HCT116 (cell line): ENCODE results near the gene TBL2. TPM values are rescaled to one million over a fixed set of nuclear protein-coding genes. Genes with fewer than 3 reads are reported as not detected.
A peak's percentile ranks its signal among the peaks of the same experiment; 100 is the strongest.

Experiments used
- ATAC-seq: fragments of 200-7000 bp; cut with Tn5 transposase; 2 replicates; pipeline ENCODE4 v1.9.1; 2020; ENCODE audit warnings: mild to moderate bottlenecking, moderate library complexity
- BruUV-seq: library from RNA; stranded (reverse); fragments of 400-500 nt; replicated peaks from 2 replicates; lab custom pipeline; 2021; lab: Mats Ljungman, UMichigan
- CTCF ChIA-PET: fragments of 300-600 bp; sonication (Branson Sonifier 250); formaldehyde crosslinking; loops from one replicate; lab custom pipeline; 2021; ENCODE audit warnings: antibody characterized with exemption; lab: Charles Lee
- POLR2A ChIA-PET: fragments of 300-600, 350-600 bp; sonication (Branson Sonifier 250); formaldehyde crosslinking; loops from one replicate; lab custom pipeline; 2021; ENCODE audit warnings: antibody characterized with exemption; lab: Charles Lee
- RAD21 ChIA-PET, 2 experiments: fragments of 300-600 bp; sonication (Branson Sonifier 250); formaldehyde crosslinking; loops; one replicate each; lab custom pipeline; 2023; ENCODE audit warnings: low total read pairs in 2 of 2; ENCODE audit not compliant: uncharacterized antibody in 2 of 2, unreplicated experiment in 2 of 2, low non-redundant PET in 1 of 2; lab: Charles Lee
- DNase-seq: peaks from one replicate; pipeline ENCODE4 v3.0.0-alpha.2; 2010; ENCODE audit warnings: low read depth, low spot score
- H2AFZ ChIP-seq: fragments of 200-600 bp; shearing (Covaris generic), sonication (generic); 2 replicates; pipeline ENCODE4 v1.6.1; 2017; ENCODE audit warnings: low read depth, mixed run types, mixed read lengths, antibody characterized with exemption, low read length; ENCODE audit not compliant: poor library complexity, severe bottlenecking
- H3K27ac ChIP-seq: 2 replicates; pipeline ENCODE4 v1.5.1; 2012; ENCODE audit warnings: low read depth, low read length
- H3K27me3 ChIP-seq: fragments of 200-600 bp; sonication (generic); 2 replicates; pipeline ENCODE4 v1.6.1; 2016; ENCODE audit warnings: mixed run types, low read length, mixed read lengths; ENCODE audit not compliant: insufficient read depth
- H3K36me3 ChIP-seq, 2 experiments: fragments of 200-500 bp in 1 of 2; fragments of 200-600 bp in 1 of 2; sonication (Bioruptor generic) in 1 of 2; sonication (generic) in 1 of 2; 2 replicates each; pipeline versions ENCODE4 v1.5.1 to v1.6.1; 2014 to 2016; ENCODE audit warnings: low read length in 2 of 2, inconsistent platforms in 1 of 2, mixed read lengths in 1 of 2, mixed run types in 1 of 2; ENCODE audit not compliant: insufficient read depth in 2 of 2, control insufficient read depth in 1 of 2
- H3K4me1 ChIP-seq, 2 experiments: fragments of 200-600 bp in 1 of 2; sonication (generic) in 1 of 2; 2 replicates each; pipeline versions ENCODE4 v1.5.1 to v1.6.1; 2012 to 2017; ENCODE audit warnings: low read length in 2 of 2, inconsistent platforms in 1 of 2, mild to moderate bottlenecking in 1 of 2, mixed read lengths in 1 of 2, mixed run types in 1 of 2, moderate library complexity in 1 of 2; ENCODE audit not compliant: insufficient read depth in 2 of 2, control insufficient read depth in 1 of 2
- H3K4me2 ChIP-seq: fragments of 200-600 bp; sonication (generic); 2 replicates; pipeline ENCODE4 v1.6.1; 2017; ENCODE audit warnings: mixed run types, low read length, mixed read lengths
- H3K4me3 ChIP-seq, 2 experiments: fragments of 200-600 bp in 1 of 2; sonication (generic) in 1 of 2; replicated peaks in 1 of 2; 2 replicates each; pipeline ENCODE4 v1.5.1; 2011 to 2016; ENCODE audit warnings: low read length in 2 of 2, control low read depth in 1 of 2, low read depth in 1 of 2, mild to moderate bottlenecking in 1 of 2, mixed read lengths in 1 of 2, mixed run types in 1 of 2
- H3K79me2 ChIP-seq: fragments of 200-600 bp; sonication (generic); 2 replicates; pipeline ENCODE4 v1.6.1; 2017; ENCODE audit warnings: mild to moderate bottlenecking, mixed run types, low read length, moderate library complexity, mixed read lengths; ENCODE audit not compliant: insufficient read depth
- H3K9ac ChIP-seq: fragments of 200-600 bp; sonication (generic); 2 replicates; pipeline ENCODE4 v1.6.1; 2016; ENCODE audit warnings: low read length, mixed read lengths
- H3K9me2 ChIP-seq: fragments of 200-600 bp; sonication (generic), shearing (Covaris generic); 2 replicates; pipeline ENCODE4 v1.6.1; 2017; ENCODE audit warnings: mixed run types, mild to moderate bottlenecking, moderate library complexity; ENCODE audit not compliant: insufficient read depth
- H3K9me3 ChIP-seq, 2 experiments: fragments of 200-500 bp in 1 of 2; fragments of 200-600 bp in 1 of 2; sonication (Bioruptor generic) in 1 of 2; sonication (generic) in 1 of 2; 2 replicates each; pipeline ENCODE4 v1.6.1; 2014 to 2017; ENCODE audit warnings: low read length in 2 of 2, mixed read lengths in 2 of 2, inconsistent platforms in 1 of 2, low read depth in 1 of 2, mild to moderate bottlenecking in 1 of 2, mixed run types in 1 of 2, moderate library complexity in 1 of 2; ENCODE audit not compliant: control insufficient read depth in 1 of 2, insufficient read depth in 1 of 2
- H4K20me1 ChIP-seq: fragments of 200-600 bp; sonication (generic), shearing (Covaris generic); 2 replicates; pipeline ENCODE4 v1.6.1; 2017; ENCODE audit warnings: mixed run types, mild to moderate bottlenecking, moderate library complexity; ENCODE audit not compliant: insufficient read depth
- CEBPB ChIP-seq: IDR thresholded peaks from 2 replicates; pipeline ENCODE4 v1.6.1; 2012; ENCODE audit warnings: low read depth
- CTCF ChIP-seq, 3 experiments: fragments of 200-600 bp in 1 of 3; sonication (generic) in 1 of 3; IDR thresholded peaks in 2 of 3; conservative IDR thresholded peaks in 1 of 3; 2 replicates each; pipeline ENCODE4 v1.5.1; 2012 to 2017; ENCODE audit warnings: low read depth in 2 of 3, low read length in 2 of 3, antibody characterized with exemption in 1 of 3, borderline replicate concordance in 1 of 3, control low read depth in 1 of 3, mild to moderate bottlenecking in 1 of 3, mixed read lengths in 1 of 3, mixed run types in 1 of 3, moderate library complexity in 1 of 3; ENCODE audit not compliant: insufficient read depth in 1 of 3
- EZH2phosphoT487 ChIP-seq: fragments of 200-600 bp; IDR thresholded peaks from 2 replicates; pipeline ENCODE4 v1.6.1; 2018; ENCODE audit warnings: antibody characterized with exemption, borderline replicate concordance
- FOSL1 ChIP-seq: IDR thresholded peaks from 2 replicates; pipeline ENCODE4 v1.6.1; 2012; ENCODE audit warnings: low read depth
- MAX ChIP-seq: IDR thresholded peaks from 2 replicates; pipeline ENCODE4 v1.6.1; 2012
- POLR2AphosphoS5 ChIP-seq: IDR thresholded peaks from 2 replicates; pipeline ENCODE4 v1.6.1; 2011; ENCODE audit warnings: mild to moderate bottlenecking, low read depth, low read length, moderate library complexity
- RAD21 ChIP-seq: IDR thresholded peaks from 2 replicates; pipeline ENCODE4 v1.6.1; 2012; ENCODE audit warnings: low read depth, mild to moderate bottlenecking
- REST ChIP-seq: IDR thresholded peaks from 2 replicates; pipeline ENCODE4 v1.6.1; 2012; ENCODE audit warnings: low read depth
- SIN3A ChIP-seq: IDR thresholded peaks from 2 replicates; pipeline ENCODE4 v1.6.1; 2012; ENCODE audit warnings: low read depth
- TCF7L2 ChIP-seq: IDR thresholded peaks from 2 replicates; pipeline ENCODE4 v1.7.0; 2011; ENCODE audit warnings: borderline replicate concordance, inconsistent platforms; ENCODE audit not compliant: insufficient read depth, insufficient read length; ENCODE audit errors: extremely low read depth
- YY1 ChIP-seq: IDR thresholded peaks from 2 replicates; pipeline ENCODE4 v1.6.1; 2011; ENCODE audit warnings: low read length, low read depth, moderate library complexity, mild to moderate bottlenecking; ENCODE audit not compliant: insufficient replicate concordance; ENCODE audit errors: extremely low read depth
- intact Hi-C: fragments of 100-400 bp; cut with micrococcal nuclease; formaldehyde crosslinking; loops from 2 replicates; pipeline ENCODE4 v1.10.0; 2022
- total RNA-seq: library from RNA; stranded (reverse); gene quantifications from one replicate; pipeline ENCODE4 v1.2.1, GENCODE V29; 2021; ENCODE audit not compliant: unreplicated experiment

TBL2 gene
- total RNA-seq, 1 experiment from 2014 or later: 55.0 TPM

- Histone ChIP-seq H3K36me3 (no peaks in the 10 kb centered on the region), H3K27ac (no peak overlapping the region; the same call in 1 of the 2 replicates), H4K20me1 (no peaks in the 10 kb centered on the region), H3K27me3 (no peaks in the 10 kb centered on the region), H3K9ac (peak overlapping the region; percentile 87)
- DNase-seq (no peak), ATAC-seq (no peak)
- POLR2A ChIA-PET: interaction anchor here (0.6 to 2.5 kb wide), 3 partner anchors 14 to 51 kb away, joined by 4 to 16 read pairs (median 4); no protein-coding TSS in a partner anchor
- CTCF ChIA-PET: interaction anchor here (0.5 to 1.6 kb wide), 4 partner anchors 43 to 119 kb away, joined by 3 to 4 read pairs (median 4); no protein-coding TSS in a partner anchor
- RAD21 ChIA-PET: interaction anchor here in 1 of 2 experiments (0.7 kb wide), 1 partner anchor 15 kb away, joined by 5 read pairs; no protein-coding TSS in a partner anchor
- TF ChIP-seq POLR2AphosphoS5: no peak
- TF ChIP-seq RAD21: no peak
- TF ChIP-seq CEBPB: no peak
- no peak for TF ChIP-seq CTCF (IDR thresholded peaks at IDR 0.05 in 2 of 3, conservative IDR thresholded peaks at IDR 0.05 in 1 of 3; ENCODE audit: borderline replicate concordance in 1 of 3, insufficient read depth in 1 of 3, low read depth in 2 of 3, low read length in 2 of 3)
- TF ChIP-seq YY1: no peak
- no peak for TF ChIP-seq TCF7L2
- TF ChIP-seq MAX: no peak
- TF ChIP-seq SIN3A: no peak
- no peak for TF ChIP-seq REST
- TF ChIP-seq EZH2phosphoT487: no peak
- TF ChIP-seq FOSL1: no peak
- TF ChIP-seq, all 23 proteins: peak for 0
- H3K4me2 ChIP-seq: peak overlapping the region; percentile 99
- no peak overlapping the region for H2AFZ ChIP-seq
- peak overlapping the region; percentile 77 to 91 for H3K4me3 ChIP-seq
- peaks cover 22 to 41% of the 10 kb centered on the region in 2 experiments for H3K4me1 ChIP-seq
- H3K79me2 ChIP-seq: peaks cover 16% of the 10 kb centered on the region; the same call in 1 of the 2 replicates
- no peaks in the 10 kb centered on the region for H3K9me2 ChIP-seq
- no peaks in the 10 kb centered on the region for H3K9me3 ChIP-seq
- no TSS peak for BruUV-seq
- intact Hi-C loops: loop anchor here (10.0 kb wide), 1 partner anchor 232 kb away; no protein-coding TSS in a partner anchor
Observed at GRCh38 chr7:73622527-73622908, 44.1 kb upstream of the TBL2 start.
